Activated T-cell treated with anti-CD3 and anti-CD28 coated beads, Interleukin-2, amount 50 U/mL, for 4 hours (primary cell): Measurements from ENCODE around the gene APC. TPM values are rescaled to one million over a fixed set of nuclear protein-coding genes. Genes with fewer than 3 reads are reported as not detected.
A peak's percentile ranks its signal among the peaks of the same experiment; 100 is the strongest.
"Not testable (repeated sequence)": the region's sequence is repeated elsewhere in the genome, so short reads cannot be mapped to it uniquely, and the experiment has no call there.

ENCODE experiments used
- ATAC-seq, 2 donors: fragments of 200-7000 bp; cut with Tn5 transposase; one replicate each; pipeline ENCODE4 v1.10.0; 2021
- DNase-seq: peaks from one replicate; pipeline ENCODE4 v3.0.0-alpha.2; 2020
- H3K27me3 Mint-ChIP-seq: one replicate; pipeline ENCODE4 v1.8.0; 2021; ENCODE audit warnings: low read depth, mixed read lengths
- H3K36me3 Mint-ChIP-seq: one replicate; pipeline ENCODE4 v1.8.0; 2022; ENCODE audit warnings: mixed read lengths; ENCODE audit not compliant: insufficient read depth
- H3K4me1 Mint-ChIP-seq: one replicate; pipeline ENCODE4 v1.8.0; 2021; ENCODE audit warnings: low read depth, mixed read lengths
- H3K4me3 Mint-ChIP-seq: one replicate; pipeline ENCODE4 v1.8.0; 2021; ENCODE audit warnings: mild to moderate bottlenecking, moderate library complexity, mixed read lengths
- H3K9me3 Mint-ChIP-seq: one replicate; pipeline ENCODE4 v1.8.0; 2021; ENCODE audit warnings: mixed read lengths
- total RNA-seq, 3 donors: library from RNA; stranded (reverse); gene quantifications; one replicate each; pipeline ENCODE4 v1.2.1, GENCODE V29; 2021

APC gene
- total RNA-seq, 3 donors from 2014 or later: 18.8 to 19.9 (median 19.7) TPM

- H3K36me3 Mint-ChIP-seq: no peaks in the 10 kb centered on the region
- peaks cover 55% of the 10 kb centered on the region for H3K4me1 Mint-ChIP-seq
- ATAC-seq (peak; percentile 94 to 95), DNase-seq (peak; percentile 95)
- H3K4me3 Mint-ChIP-seq: peak overlapping the region; percentile 94
- H3K27me3 Mint-ChIP-seq: peaks cover 8% of the 10 kb centered on the region
- H3K9me3 Mint-ChIP-seq: no peaks in the 10 kb centered on the region
Measured at GRCh38 chr5:112707187-112708102, 30.2 kb upstream of the APC start.

- Mint-ChIP-seq H3K4me3 (peak overlapping the region; percentile 94), H3K27me3 (peaks cover 8% of the 10 kb centered on the region), H3K9me3 (no peaks in the 10 kb centered on the region), H3K36me3 (no peaks in the 10 kb centered on the region), H3K4me1 (peaks cover 59% of the 10 kb centered on the region)
- no peak for ATAC-seq
- DNase-seq: no peak
Measured at GRCh38 chr5:112708103-112708622, 29.5 kb upstream of the APC start.

GRCh38 chr5:112709416-112709815 is 28.3 kb upstream of the APC start:
- H3K4me1 Mint-ChIP-seq: peaks cover 63% of the 10 kb centered on the region

GRCh38 chr5:112710896-112711295 is 26.8 kb upstream of the APC start:
- peaks cover 74% of the 10 kb centered on the region for H3K4me1 Mint-ChIP-seq
- no peaks in the 10 kb centered on the region for H3K36me3 Mint-ChIP-seq
- ATAC-seq (no peak), DNase-seq (no peak)
- no peak overlapping the region for H3K4me3 Mint-ChIP-seq
- no peaks in the 10 kb centered on the region for H3K27me3 Mint-ChIP-seq
- no peaks in the 10 kb centered on the region for H3K9me3 Mint-ChIP-seq

More at GRCh38 chr5:112709416-112709815, 28.3 kb upstream of the APC start:
- no peaks in the 10 kb centered on the region for H3K9me3 Mint-ChIP-seq
- no peaks in the 10 kb centered on the region for H3K36me3 Mint-ChIP-seq
- ATAC-seq: no peak
- no peaks in the 10 kb centered on the region for H3K27me3 Mint-ChIP-seq
- peak overlapping the region; percentile 94 for H3K4me3 Mint-ChIP-seq
- no peak for DNase-seq

- ATAC-seq (no peak), DNase-seq (no peak)
- no peak overlapping the region for H3K4me3 Mint-ChIP-seq
- H3K4me1 Mint-ChIP-seq: peaks cover 71% of the 10 kb centered on the region
- H3K27me3 Mint-ChIP-seq: no peaks in the 10 kb centered on the region
- no peaks in the 10 kb centered on the region for H3K9me3 Mint-ChIP-seq
- no peaks in the 10 kb centered on the region for H3K36me3 Mint-ChIP-seq
Measured at GRCh38 chr5:112711436-112711835, 26.2 kb upstream of the APC start.

GRCh38 chr5:112713206-112713605 is 24.5 kb upstream of the APC start:
- DNase-seq (no peak), ATAC-seq (no peak)
- no peak overlapping the region for H3K4me3 Mint-ChIP-seq
- H3K9me3 Mint-ChIP-seq: no peaks in the 10 kb centered on the region
- no peaks in the 10 kb centered on the region for H3K27me3 Mint-ChIP-seq
- peaks cover 2% of the 10 kb centered on the region for H3K36me3 Mint-ChIP-seq
- peaks cover 70% of the 10 kb centered on the region for H3K4me1 Mint-ChIP-seq

GRCh38 chr5:112716895-112717294 is 20.8 kb upstream of the APC start:
- H3K4me3 Mint-ChIP-seq: not testable (repeated sequence)

GRCh38 chr5:112717506-112718082 is 20.1 kb upstream of the APC start:
- Mint-ChIP-seq H3K9me3 (no peaks in the 10 kb centered on the region), H3K4me1 (peaks cover 51% of the 10 kb centered on the region), H3K36me3 (peaks cover 7% of the 10 kb centered on the region), H3K4me3 (no peak overlapping the region), H3K27me3 (no peaks in the 10 kb centered on the region)
- ATAC-seq (no peak), DNase-seq (no peak)

More at GRCh38 chr5:112716895-112717294, 20.8 kb upstream of the APC start:
- not testable (repeated sequence) for ATAC-seq, H3K9me3 Mint-ChIP-seq, H3K27me3 Mint-ChIP-seq, DNase-seq, H3K36me3 Mint-ChIP-seq
- peaks cover 55% of the 10 kb centered on the region for H3K4me1 Mint-ChIP-seq

- DNase-seq: no peak
- H3K9me3 Mint-ChIP-seq: no peaks in the 10 kb centered on the region
- peaks cover 52% of the 10 kb centered on the region for H3K4me1 Mint-ChIP-seq
- no peak overlapping the region for H3K4me3 Mint-ChIP-seq
- H3K36me3 Mint-ChIP-seq: peaks cover 7% of the 10 kb centered on the region
- no peak for ATAC-seq
- H3K27me3 Mint-ChIP-seq: no peaks in the 10 kb centered on the region
Measured at GRCh38 chr5:112718344-112718743, 19.3 kb upstream of the APC start.

- DNase-seq (no peak), ATAC-seq (no peak)
- Mint-ChIP-seq H3K36me3 (peaks cover 7% of the 10 kb centered on the region), H3K4me1 (peaks cover 52% of the 10 kb centered on the region), H3K27me3 (no peaks in the 10 kb centered on the region), H3K4me3 (no peak overlapping the region), H3K9me3 (no peaks in the 10 kb centered on the region)
Measured at GRCh38 chr5:112720576-112720975, 17.1 kb upstream of the APC start.

- H3K36me3 Mint-ChIP-seq: peaks cover 3% of the 10 kb centered on the region
- ATAC-seq (no peak), DNase-seq (no peak)
- peaks cover 39% of the 10 kb centered on the region for H3K4me1 Mint-ChIP-seq
- no peaks in the 10 kb centered on the region for H3K27me3 Mint-ChIP-seq
- no peaks in the 10 kb centered on the region for H3K9me3 Mint-ChIP-seq
- H3K4me3 Mint-ChIP-seq: no peak overlapping the region
Measured at GRCh38 chr5:112724901-112725300, 12.8 kb upstream of the APC start.

GRCh38 chr5:112729630-112730029 is 8.1 kb upstream of the APC start:
- DNase-seq (no peak), ATAC-seq (no peak)
- H3K4me3 Mint-ChIP-seq: no peak overlapping the region
- no peaks in the 10 kb centered on the region for H3K36me3 Mint-ChIP-seq
- no peaks in the 10 kb centered on the region for H3K27me3 Mint-ChIP-seq
- H3K9me3 Mint-ChIP-seq: no peaks in the 10 kb centered on the region
- peaks cover 8% of the 10 kb centered on the region for H3K4me1 Mint-ChIP-seq

GRCh38 chr5:112732131-112732530 is 5.6 kb upstream of the APC start:
- no peaks in the 10 kb centered on the region for H3K9me3 Mint-ChIP-seq
- DNase-seq: no peak
- H3K27me3 Mint-ChIP-seq: no peaks in the 10 kb centered on the region
- no peak overlapping the region for H3K4me3 Mint-ChIP-seq
- ATAC-seq: no peak
- peaks cover 10% of the 10 kb centered on the region for H3K4me1 Mint-ChIP-seq
- no peaks in the 10 kb centered on the region for H3K36me3 Mint-ChIP-seq

GRCh38 chr5:112733586-112733985 is 4.1 kb upstream of the APC start:
- Mint-ChIP-seq H3K4me3 (no peak overlapping the region), H3K36me3 (no peaks in the 10 kb centered on the region)
- no peak for DNase-seq

GRCh38 chr5:112734597-112734996 is 3.1 kb upstream of the APC start:
- H3K4me3 Mint-ChIP-seq: no peak overlapping the region
- no peaks in the 10 kb centered on the region for H3K9me3 Mint-ChIP-seq
- H3K27me3 Mint-ChIP-seq: no peaks in the 10 kb centered on the region
- ATAC-seq (no peak), DNase-seq (no peak)
- peaks cover 14% of the 10 kb centered on the region for H3K4me1 Mint-ChIP-seq
- no peaks in the 10 kb centered on the region for H3K36me3 Mint-ChIP-seq

More at GRCh38 chr5:112733586-112733985, 4.1 kb upstream of the APC start:
- H3K27me3 Mint-ChIP-seq: no peaks in the 10 kb centered on the region
- ATAC-seq: no peak
- H3K9me3 Mint-ChIP-seq: no peaks in the 10 kb centered on the region
- peaks cover 19% of the 10 kb centered on the region for H3K4me1 Mint-ChIP-seq
